Caki2 (cell line): ENCODE data around the gene RASD2. TPM values are rescaled to one million over a fixed set of nuclear protein-coding genes. Genes with fewer than 3 reads are reported as not detected.

Experiments
- total RNA-seq: library from RNA; depleted of rRNA; stranded (reverse); fragments of >200 nt; shearing (Covaris generic); gene quantifications from 2 replicates; pipeline ENCODE4 v1.2.3, GENCODE V29; 2014; ENCODE audit warnings: low replicate concordance; rRNA removed

Gene RASD2
- total RNA-seq, 1 experiment from 2014 or later, result 0.10 TPM

Other genes with a start within 250 kb of the RASD2 start
- gene TOM1, start 240.9 kb upstream of the RASD2 start, total RNA-seq, result 47.0 and 63.9 TPM in 2 replicates
- gene HMOX1, start 159.7 kb upstream of the RASD2 start, total RNA-seq, result 118 and 167 TPM in 2 replicates
- 134 and 177 TPM in 2 replicates for gene MCM5, start 140.7 kb upstream of the RASD2 start, total RNA-seq
- gene MB, start 76.5 kb downstream of the RASD2 start, total RNA-seq, result 2.5 and 5.3 TPM in 2 replicates
- 21.3 and 21.5 TPM in 2 replicates for gene APOL6, start 107.6 kb downstream of the RASD2 start, total RNA-seq
- gene APOL5, start 177.0 kb downstream of the RASD2 start, total RNA-seq, result not detected in 2 replicates